ENCODE data around the gene MED16.

GRCh38 chr19:929891-930258 lies 36.9 kb upstream of the MED16 start:
- TF ChIP-seq POLR2A (IDR thresholded peaks at IDR 0.05) (no peak), CTCF (IDR thresholded peaks at IDR 0.05) (no peak), POLR2AphosphoS5 (IDR thresholded peaks at IDR 0.05) (no peak), EP300 (IDR thresholded peaks at IDR 0.05; ENCODE audit: low read depth) (no peak)

Data from transverse colon (tissue), 4 donors.